ENCODE data around the gene ALDH7A1.

The ALDH7A1 gene

GRCh38 chr5:126494393-126494792 is 100.6 kb downstream of the ALDH7A1 start:
- Histone ChIP-seq H3K4me3 (ENCODE audit: low read depth in 1 of 2, low read length in 2 of 2) (no peak overlapping the region), H2AFZ (ENCODE audit: low read depth, low read length) (no peak overlapping the region), H3K9ac (ENCODE audit: low read depth, low read length) (no peak overlapping the region), H3K36me3 (ENCODE audit: insufficient read depth, low read length) (no peaks in the 10 kb centered on the region), H3K27me3 (ENCODE audit: insufficient read depth, low read length, poor library complexity) (no peaks in the 10 kb centered on the region), H3K79me2 (ENCODE audit: insufficient read depth, low read length) (no peaks in the 10 kb centered on the region), H3K4me2 (ENCODE audit: insufficient read depth, low read length) (no peak overlapping the region), H4K20me1 (ENCODE audit: insufficient read depth, low read length) (no peaks in the 10 kb centered on the region), H3K27ac (ENCODE audit: low read length) (no peak overlapping the region), H3K4me1 (ENCODE audit: insufficient read depth, low read length) (no peaks in the 10 kb centered on the region), H3K9me3 (ENCODE audit: insufficient read depth, low read length, severe bottlenecking) (no peaks in the 10 kb centered on the region)
- ATAC-seq (ENCODE audit: insufficient read depth, low read depth) (no peak), DNase-seq (no peak)
- TF ChIP-seq CTCF (IDR thresholded peaks at IDR 0.05; ENCODE audit: borderline replicate concordance, extremely low read depth, low read length, poor library complexity, severe bottlenecking) = no peak
- no peak for TF ChIP-seq EZH2 (IDR thresholded peaks at IDR 0.05; ENCODE audit: borderline replicate concordance, low read depth, low read length, severe bottlenecking)

GRCh38 chr5:126492939-126493338 is 102.1 kb downstream of the ALDH7A1 start:
- peak; percentile 46 for TF ChIP-seq CTCF (IDR thresholded peaks at IDR 0.05; ENCODE audit: borderline replicate concordance, extremely low read depth, low read length, poor library complexity, severe bottlenecking)
- TF ChIP-seq EZH2 (IDR thresholded peaks at IDR 0.05; ENCODE audit: borderline replicate concordance, low read depth, low read length, severe bottlenecking) = no peak
- Histone ChIP-seq H3K27me3 (ENCODE audit: insufficient read depth, low read length, poor library complexity) (no peaks in the 10 kb centered on the region), H3K79me2 (ENCODE audit: insufficient read depth, low read length) (no peaks in the 10 kb centered on the region), H2AFZ (ENCODE audit: low read depth, low read length) (no peak overlapping the region), H3K4me1 (ENCODE audit: insufficient read depth, low read length) (no peaks in the 10 kb centered on the region), H3K9me3 (ENCODE audit: insufficient read depth, low read length, severe bottlenecking) (no peaks in the 10 kb centered on the region), H3K4me2 (ENCODE audit: insufficient read depth, low read length) (no peak overlapping the region), H4K20me1 (ENCODE audit: insufficient read depth, low read length) (no peaks in the 10 kb centered on the region), H3K9ac (ENCODE audit: low read depth, low read length) (no peak overlapping the region), H3K4me3 (ENCODE audit: low read depth in 1 of 2, low read length in 2 of 2) (no peak overlapping the region), H3K36me3 (ENCODE audit: insufficient read depth, low read length) (no peaks in the 10 kb centered on the region), H3K27ac (ENCODE audit: low read length) (no peak overlapping the region)
- DNase-seq = no peak
- ATAC-seq (ENCODE audit: insufficient read depth, low read depth) = no peak

GRCh38 chr5:126490167-126490940 is 104.7 kb downstream of the ALDH7A1 start:
- no peak overlapping the region for H3K4me2 ChIP-seq (ENCODE audit: insufficient read depth, low read length)
- H3K9me3 ChIP-seq (ENCODE audit: insufficient read depth, low read length, severe bottlenecking) = no peaks in the 10 kb centered on the region
- TF ChIP-seq CTCF (IDR thresholded peaks at IDR 0.05; ENCODE audit: borderline replicate concordance, extremely low read depth, low read length, poor library complexity, severe bottlenecking) (no peak), EZH2 (IDR thresholded peaks at IDR 0.05; ENCODE audit: borderline replicate concordance, low read depth, low read length, severe bottlenecking) (no peak)
- no peak overlapping the region for H3K27ac ChIP-seq (ENCODE audit: low read length)
- H2AFZ ChIP-seq (ENCODE audit: low read depth, low read length) = no peak overlapping the region
- no peak overlapping the region for H3K4me3 ChIP-seq (ENCODE audit: low read depth in 1 of 2, low read length in 2 of 2)
- H3K9ac ChIP-seq (ENCODE audit: low read depth, low read length) = no peak overlapping the region
- H4K20me1 ChIP-seq (ENCODE audit: insufficient read depth, low read length) = no peaks in the 10 kb centered on the region
- H3K27me3 ChIP-seq (ENCODE audit: insufficient read depth, low read length, poor library complexity) = no peaks in the 10 kb centered on the region
- ATAC-seq (ENCODE audit: insufficient read depth, low read depth) (no peak), DNase-seq (no peak)
- H3K79me2 ChIP-seq (ENCODE audit: insufficient read depth, low read length) = no peaks in the 10 kb centered on the region
- no peaks in the 10 kb centered on the region for H3K4me1 ChIP-seq (ENCODE audit: insufficient read depth, low read length)
- H3K36me3 ChIP-seq (ENCODE audit: insufficient read depth, low read length) = peaks cover 3% of the 10 kb centered on the region; the same call in 1 of the 2 replicates

Measured in DND-41 (cell line).